ENCODE results near the gene CALR.
"Not testable (repeated sequence)": the region's sequence is repeated elsewhere in the genome, so short reads cannot be mapped to it uniquely, and the experiment has no call there.

Gene CALR

GRCh38 chr19:12974301-12975220 lies 36.2 kb downstream of the CALR start:
- no peak for DNase-seq (ENCODE audit: low read depth in 2 of 2)
- no peak overlapping the region for H3K4me3 ChIP-seq (replicated peaks in 1 of 2; ENCODE audit: low read depth in 2 of 2, low read length in 2 of 2)
- no peak for TF ChIP-seq CTCF (IDR thresholded peaks at IDR 0.05; ENCODE audit: low read depth, low read length)

- DNase-seq (ENCODE audit: low read depth in 2 of 2): no peak
- H3K4me3 ChIP-seq (replicated peaks in 1 of 2; ENCODE audit: low read depth in 2 of 2, low read length in 2 of 2): no peak overlapping the region
- no peak for TF ChIP-seq CTCF (IDR thresholded peaks at IDR 0.05; ENCODE audit: low read depth, low read length)
Observed at GRCh38 chr19:12975221-12975741, 36.9 kb downstream of the CALR start.

- not testable (repeated sequence) for H3K4me3 ChIP-seq (replicated peaks in 1 of 2; ENCODE audit: low read depth in 2 of 2, low read length in 2 of 2); DNase-seq (ENCODE audit: low read depth in 2 of 2)
Observed at GRCh38 chr19:12976109-12976508, 37.7 kb downstream of the CALR start.

- TF ChIP-seq CTCF (IDR thresholded peaks at IDR 0.05; ENCODE audit: low read depth, low read length): no peak
- no peak for DNase-seq (ENCODE audit: low read depth in 2 of 2)
- H3K4me3 ChIP-seq (replicated peaks in 1 of 2; ENCODE audit: low read depth in 2 of 2, low read length in 2 of 2): no peak overlapping the region
Observed at GRCh38 chr19:12979974-12980373, 41.6 kb downstream of the CALR start.

- TF ChIP-seq CTCF (IDR thresholded peaks at IDR 0.05; ENCODE audit: low read depth, low read length): no peak
- no peak for DNase-seq (ENCODE audit: low read depth in 2 of 2)
- H3K4me3 ChIP-seq (replicated peaks in 1 of 2; ENCODE audit: low read depth in 2 of 2, low read length in 2 of 2): no peak overlapping the region
Observed at GRCh38 chr19:12982648-12983047, 44.2 kb downstream of the CALR start.

GRCh38 chr19:12983091-12983490 lies 44.7 kb downstream of the CALR start:
- no peak for DNase-seq (ENCODE audit: low read depth in 2 of 2)
- peak overlapping the region in 1 of 2 donors; percentile 41 for H3K4me3 ChIP-seq (replicated peaks in 1 of 2; ENCODE audit: low read depth in 2 of 2, low read length in 2 of 2)
- no peak for TF ChIP-seq CTCF (IDR thresholded peaks at IDR 0.05; ENCODE audit: low read depth, low read length)

- TF ChIP-seq CTCF (IDR thresholded peaks at IDR 0.05; ENCODE audit: low read depth, low read length): peak; percentile 60
- peak; percentile 81 to 85 for DNase-seq (ENCODE audit: low read depth in 2 of 2)
- peak overlapping the region in 1 of 2 donors; percentile 41 for H3K4me3 ChIP-seq (replicated peaks in 1 of 2; ENCODE audit: low read depth in 2 of 2, low read length in 2 of 2)
Observed at GRCh38 chr19:12983542-12984142, 45.2 kb downstream of the CALR start.

Data from cardiac fibroblast (primary cell).